Activated T-cell treated with anti-CD3 and anti-CD28 coated beads, Interleukin-2, amount 50 U/mL, for 4 hours (primary cell): Measurements from ENCODE around the gene TAS2R42. TPM values are rescaled to one million over a fixed set of nuclear protein-coding genes. Genes with fewer than 3 reads are reported as not detected.

Experiments used
- ATAC-seq, 2 donors: fragments of 200-7000 bp; cut with Tn5 transposase; one replicate each; pipeline ENCODE4 v1.10.0; 2021
- DNase-seq: peaks from one replicate; pipeline ENCODE4 v3.0.0-alpha.2; 2020
- H3K27me3 Mint-ChIP-seq: one replicate; pipeline ENCODE4 v1.8.0; 2021; ENCODE audit warnings: low read depth, mixed read lengths
- H3K36me3 Mint-ChIP-seq: one replicate; pipeline ENCODE4 v1.8.0; 2022; ENCODE audit warnings: mixed read lengths; ENCODE audit not compliant: insufficient read depth
- H3K4me1 Mint-ChIP-seq: one replicate; pipeline ENCODE4 v1.8.0; 2021; ENCODE audit warnings: low read depth, mixed read lengths
- H3K4me3 Mint-ChIP-seq: one replicate; pipeline ENCODE4 v1.8.0; 2021; ENCODE audit warnings: mild to moderate bottlenecking, moderate library complexity, mixed read lengths
- H3K9me3 Mint-ChIP-seq: one replicate; pipeline ENCODE4 v1.8.0; 2021; ENCODE audit warnings: mixed read lengths
- total RNA-seq, 3 donors: library from RNA; stranded (reverse); gene quantifications; one replicate each; pipeline ENCODE4 v1.2.1, GENCODE V29; 2021

Gene TAS2R42
- total RNA-seq, 3 donors from 2014 or later = not detected

- ATAC-seq = no peak
- Mint-ChIP-seq H3K4me1 (peaks cover 65% of the 10 kb centered on the region), H3K27me3 (no peaks in the 10 kb centered on the region), H3K4me3 (no peak overlapping the region), H3K36me3 (peaks cover 51% of the 10 kb centered on the region), H3K9me3 (no peaks in the 10 kb centered on the region)
- DNase-seq = no peak
These were observed 20.4 kb downstream of the TAS2R42 start for GRCh38 chr12:11166300-11166699.

DNA sequence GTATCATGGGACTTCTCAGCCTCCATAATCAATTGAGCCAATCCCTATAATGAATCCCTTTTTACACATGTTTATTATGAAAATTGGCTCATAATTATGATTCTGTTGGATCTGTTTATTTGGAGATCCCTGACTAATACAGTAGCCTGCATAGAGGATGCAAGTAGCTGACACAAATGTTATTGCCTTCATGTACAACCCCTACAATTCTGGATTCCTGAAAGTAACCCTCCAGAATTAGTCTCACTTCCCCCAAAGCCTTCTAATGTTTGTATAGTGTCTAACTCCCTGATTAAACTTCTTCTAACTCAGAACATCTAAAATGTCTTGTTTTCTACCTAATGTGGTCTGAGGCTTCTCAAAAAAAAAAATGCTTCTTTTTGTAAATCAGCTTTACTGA, 22.4 kb downstream of the TAS2R42 start:
- Mint-ChIP-seq H3K27me3 (no peaks in the 10 kb centered on the region), H3K4me3 (no peak overlapping the region), H3K9me3 (no peaks in the 10 kb centered on the region), H3K36me3 (peaks cover 51% of the 10 kb centered on the region), H3K4me1 (peaks cover 67% of the 10 kb centered on the region)
- DNase-seq (no peak), ATAC-seq (no peak)

GRCh38 chr12:11162502-11162901, 24.2 kb downstream of the TAS2R42 start:
- H3K9me3 Mint-ChIP-seq = no peaks in the 10 kb centered on the region
- peaks cover 50% of the 10 kb centered on the region for H3K36me3 Mint-ChIP-seq
- ATAC-seq (no peak), DNase-seq (no peak)
- no peaks in the 10 kb centered on the region for H3K27me3 Mint-ChIP-seq
- no peak overlapping the region for H3K4me3 Mint-ChIP-seq
- H3K4me1 Mint-ChIP-seq = peaks cover 56% of the 10 kb centered on the region

DNA sequence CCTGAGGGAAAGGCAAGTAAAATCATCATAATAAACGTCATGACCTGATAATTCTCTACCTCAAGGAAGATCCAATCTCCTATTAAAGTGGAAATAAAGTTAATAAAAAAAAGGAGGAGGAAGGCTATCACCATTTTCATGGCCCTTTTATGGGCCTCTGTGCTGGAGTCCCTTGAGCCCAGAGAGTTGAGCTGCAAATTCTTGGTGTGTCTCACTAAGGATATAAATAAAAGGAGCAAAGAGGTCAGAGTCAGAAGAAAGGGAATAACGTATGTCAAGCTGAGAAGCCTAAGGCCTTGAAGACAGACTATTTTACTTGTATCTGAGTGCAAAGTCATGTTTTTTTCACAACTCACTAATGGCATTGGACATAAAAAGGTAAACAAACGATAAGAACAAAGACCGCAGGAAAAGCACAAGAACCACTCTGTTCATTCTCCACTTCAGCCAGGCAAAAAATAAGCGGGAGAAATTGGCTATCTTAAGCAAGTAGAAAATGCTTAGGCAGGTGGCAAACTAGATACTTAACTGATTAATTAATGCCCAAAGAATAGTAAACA, 27.8 kb downstream of the TAS2R42 start:
- H3K4me1 Mint-ChIP-seq = peaks cover 39% of the 10 kb centered on the region
- H3K9me3 Mint-ChIP-seq = peaks cover 2% of the 10 kb centered on the region
- peaks cover 39% of the 10 kb centered on the region for H3K36me3 Mint-ChIP-seq
- ATAC-seq = no peak
- no peak for DNase-seq
- H3K4me3 Mint-ChIP-seq = no peak overlapping the region
- no peaks in the 10 kb centered on the region for H3K27me3 Mint-ChIP-seq

- no peak overlapping the region for H3K4me3 Mint-ChIP-seq
- peaks cover 34% of the 10 kb centered on the region for H3K36me3 Mint-ChIP-seq
- no peaks in the 10 kb centered on the region for H3K27me3 Mint-ChIP-seq
- peaks cover 11% of the 10 kb centered on the region for H3K9me3 Mint-ChIP-seq
- peaks cover 18% of the 10 kb centered on the region for H3K4me1 Mint-ChIP-seq
- no peak for DNase-seq
- no peak for ATAC-seq
These were observed 32.3 kb downstream of the TAS2R42 start for GRCh38 chr12:11154400-11154925.

GRCh38 chr12:11152725-11153124, 34.0 kb downstream of the TAS2R42 start:
- Mint-ChIP-seq H3K36me3 (peaks cover 28% of the 10 kb centered on the region), H3K4me1 (peaks cover 13% of the 10 kb centered on the region), H3K4me3 (no peak overlapping the region), H3K9me3 (peaks cover 11% of the 10 kb centered on the region), H3K27me3 (no peaks in the 10 kb centered on the region)
- DNase-seq (no peak), ATAC-seq (no peak)

- H3K36me3 Mint-ChIP-seq = peaks cover 19% of the 10 kb centered on the region
- no peaks in the 10 kb centered on the region for H3K27me3 Mint-ChIP-seq
- peaks cover 9% of the 10 kb centered on the region for H3K4me1 Mint-ChIP-seq
- H3K9me3 Mint-ChIP-seq = peaks cover 10% of the 10 kb centered on the region
- DNase-seq (no peak), ATAC-seq (no peak)
- no peak overlapping the region for H3K4me3 Mint-ChIP-seq
These were observed 35.9 kb downstream of the TAS2R42 start for GRCh38 chr12:11150832-11151231.

- ATAC-seq = no peak
These were observed 39.3 kb downstream of the TAS2R42 start for GRCh38 chr12:11147420-11147819.

GRCh38 chr12:11144297-11144696, 42.4 kb downstream of the TAS2R42 start:
- H3K36me3 Mint-ChIP-seq = peaks cover 36% of the 10 kb centered on the region

More at GRCh38 chr12:11147420-11147819, 39.3 kb downstream of the TAS2R42 start:
- Mint-ChIP-seq H3K9me3 (peaks cover 25% of the 10 kb centered on the region), H3K36me3 (peaks cover 30% of the 10 kb centered on the region), H3K27me3 (no peaks in the 10 kb centered on the region), H3K4me3 (no peak overlapping the region), H3K4me1 (peaks cover 19% of the 10 kb centered on the region)
- DNase-seq = no peak

GRCh38 chr12:11143352-11143751, 43.4 kb downstream of the TAS2R42 start:
- no peaks in the 10 kb centered on the region for H3K27me3 Mint-ChIP-seq
- peaks cover 24% of the 10 kb centered on the region for H3K4me1 Mint-ChIP-seq
- DNase-seq = no peak
- no peak overlapping the region for H3K4me3 Mint-ChIP-seq
- H3K9me3 Mint-ChIP-seq = peaks cover 16% of the 10 kb centered on the region
- peaks cover 33% of the 10 kb centered on the region for H3K36me3 Mint-ChIP-seq
- no peak for ATAC-seq

More at GRCh38 chr12:11144297-11144696, 42.4 kb downstream of the TAS2R42 start:
- ATAC-seq (no peak), DNase-seq (no peak)
- Mint-ChIP-seq H3K4me1 (peaks cover 24% of the 10 kb centered on the region), H3K4me3 (no peak overlapping the region), H3K27me3 (no peaks in the 10 kb centered on the region), H3K9me3 (peaks cover 16% of the 10 kb centered on the region)

GRCh38 chr12:11136075-11136474, 50.7 kb downstream of the TAS2R42 start:
- Mint-ChIP-seq H3K4me1 (peaks cover 40% of the 10 kb centered on the region), H3K27me3 (no peaks in the 10 kb centered on the region), H3K36me3 (peaks cover 22% of the 10 kb centered on the region), H3K4me3 (no peak overlapping the region), H3K9me3 (no peaks in the 10 kb centered on the region)
- ATAC-seq = peak in 1 of 2 donors; percentile 54
- DNase-seq = no peak

Other genes with a start within 250 kb of the TAS2R42 start
- gene TAS2R14, start 247.7 kb downstream of the TAS2R42 start, total RNA-seq = 1 to 10 TPM in 2 of 3 donors, under 1 TPM in 1; 0.89 to 1.3 (median 1.0) TPM
- under 1 TPM in 1 of 3 donors, not detected in 2; 0.35 TPM for gene TAS2R50, start 200.0 kb downstream of the TAS2R42 start, total RNA-seq
- under 1 TPM; 0.53 to 0.63 (median 0.61) TPM for gene TAS2R20, start 188.6 kb downstream of the TAS2R42 start, total RNA-seq
- gene TAS2R19, start 164.3 kb downstream of the TAS2R42 start, total RNA-seq = 1 to 10 TPM in 1 of 3 donors, under 1 TPM in 2; 0.87 to 1.1 (median 0.95) TPM
- gene TAS2R31, start 155.5 kb downstream of the TAS2R42 start, total RNA-seq = 1 to 10 TPM in 1 of 3 donors, under 1 TPM in 2; 0.86 to 1.0 (median 0.98) TPM
- under 1 TPM; 0.58 to 0.82 (median 0.66) TPM for gene TAS2R46, start 124.6 kb downstream of the TAS2R42 start, total RNA-seq
- under 1 TPM; 0.63 to 0.79 (median 0.78) TPM for gene TAS2R43, start 94.6 kb downstream of the TAS2R42 start, total RNA-seq
- 1 to 10 TPM in 1 of 3 donors, under 1 TPM in 2; 0.53 to 1.1 (median 0.78) TPM for gene TAS2R30, start 52.3 kb downstream of the TAS2R42 start, total RNA-seq
- 10 to 100 TPM; 12.4 to 14.9 (median 13.3) TPM for gene SMIM10L1, start 15.7 kb downstream of the TAS2R42 start, total RNA-seq
- gene PRB3, start 82.8 kb upstream of the TAS2R42 start, total RNA-seq = not detected
- gene PRB4, start 123.5 kb upstream of the TAS2R42 start, total RNA-seq = not detected
- not detected for gene PRB2, start 208.6 kb upstream of the TAS2R42 start, total RNA-seq